ENCODE data around the gene INPP4A.

The INPP4A gene

DNA sequence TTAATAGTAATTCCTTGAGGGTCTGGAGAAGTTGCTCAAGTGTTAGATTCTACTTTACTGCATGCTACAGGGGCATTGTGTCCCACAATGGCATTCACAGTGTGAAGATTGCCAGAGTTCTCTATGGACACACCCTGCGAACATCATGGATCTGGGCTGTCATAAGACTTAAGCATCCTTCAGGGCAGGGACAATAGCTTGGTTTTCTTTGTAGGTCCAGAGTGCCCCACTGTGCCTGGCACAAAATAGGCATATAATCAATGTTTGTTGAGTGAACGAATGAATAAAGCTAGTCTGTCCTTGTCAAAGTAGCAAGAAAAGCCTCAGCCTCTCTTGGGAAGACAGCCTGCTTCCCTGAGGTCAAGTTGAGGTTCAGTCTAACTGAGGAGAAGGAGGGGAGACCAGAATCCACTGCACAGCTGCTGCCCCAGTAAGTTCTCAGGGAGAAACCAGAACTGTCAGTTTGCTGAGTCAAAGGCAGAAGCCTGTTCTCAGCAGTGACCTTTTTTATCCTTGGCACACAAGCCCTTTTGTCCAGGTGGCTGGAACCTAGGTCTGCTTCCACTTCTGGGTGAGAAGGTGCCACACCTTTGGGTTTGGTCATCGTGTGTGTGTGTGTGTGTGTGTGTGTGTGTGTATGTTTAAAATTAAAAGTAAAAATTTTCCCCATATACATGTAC is 15.0 kb downstream of the INPP4A start:
- TF ChIP-seq, protein P1, sequence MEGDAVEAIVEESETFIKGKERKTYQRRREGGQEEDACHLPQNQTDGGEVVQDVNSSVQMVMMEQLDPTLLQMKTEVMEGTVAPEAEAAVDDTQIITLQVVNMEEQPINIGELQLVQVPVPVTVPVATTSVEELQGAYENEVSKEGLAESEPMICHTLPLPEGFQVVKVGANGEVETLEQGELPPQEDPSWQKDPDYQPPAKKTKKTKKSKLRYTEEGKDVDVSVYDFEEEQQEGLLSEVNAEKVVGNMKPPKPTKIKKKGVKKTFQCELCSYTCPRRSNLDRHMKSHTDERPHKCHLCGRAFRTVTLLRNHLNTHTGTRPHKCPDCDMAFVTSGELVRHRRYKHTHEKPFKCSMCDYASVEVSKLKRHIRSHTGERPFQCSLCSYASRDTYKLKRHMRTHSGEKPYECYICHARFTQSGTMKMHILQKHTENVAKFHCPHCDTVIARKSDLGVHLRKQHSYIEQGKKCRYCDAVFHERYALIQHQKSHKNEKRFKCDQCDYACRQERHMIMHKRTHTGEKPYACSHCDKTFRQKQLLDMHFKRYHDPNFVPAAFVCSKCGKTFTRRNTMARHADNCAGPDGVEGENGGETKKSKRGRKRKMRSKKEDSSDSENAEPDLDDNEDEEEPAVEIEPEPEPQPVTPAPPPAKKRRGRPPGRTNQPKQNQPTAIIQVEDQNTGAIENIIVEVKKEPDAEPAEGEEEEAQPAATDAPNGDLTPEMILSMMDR (IDR thresholded peaks at IDR 0.05), result no peak
- no peak for DNase-seq
- peaks cover 7% of the 10 kb centered on the region for H3K27me3 Mint-ChIP-seq (ENCODE audit: low read depth, poor library complexity)
- peaks cover 42% of the 10 kb centered on the region for H3K4me1 Mint-ChIP-seq
- peaks cover 19% of the 10 kb centered on the region for H3K36me3 Mint-ChIP-seq (ENCODE audit: low read depth)
- H3K9me3 Mint-ChIP-seq, result no peaks in the 10 kb centered on the region
- peak overlapping the region; percentile 87 for H3K27ac Mint-ChIP-seq
- H3K4me3 Mint-ChIP-seq, result no peak overlapping the region

DNA sequence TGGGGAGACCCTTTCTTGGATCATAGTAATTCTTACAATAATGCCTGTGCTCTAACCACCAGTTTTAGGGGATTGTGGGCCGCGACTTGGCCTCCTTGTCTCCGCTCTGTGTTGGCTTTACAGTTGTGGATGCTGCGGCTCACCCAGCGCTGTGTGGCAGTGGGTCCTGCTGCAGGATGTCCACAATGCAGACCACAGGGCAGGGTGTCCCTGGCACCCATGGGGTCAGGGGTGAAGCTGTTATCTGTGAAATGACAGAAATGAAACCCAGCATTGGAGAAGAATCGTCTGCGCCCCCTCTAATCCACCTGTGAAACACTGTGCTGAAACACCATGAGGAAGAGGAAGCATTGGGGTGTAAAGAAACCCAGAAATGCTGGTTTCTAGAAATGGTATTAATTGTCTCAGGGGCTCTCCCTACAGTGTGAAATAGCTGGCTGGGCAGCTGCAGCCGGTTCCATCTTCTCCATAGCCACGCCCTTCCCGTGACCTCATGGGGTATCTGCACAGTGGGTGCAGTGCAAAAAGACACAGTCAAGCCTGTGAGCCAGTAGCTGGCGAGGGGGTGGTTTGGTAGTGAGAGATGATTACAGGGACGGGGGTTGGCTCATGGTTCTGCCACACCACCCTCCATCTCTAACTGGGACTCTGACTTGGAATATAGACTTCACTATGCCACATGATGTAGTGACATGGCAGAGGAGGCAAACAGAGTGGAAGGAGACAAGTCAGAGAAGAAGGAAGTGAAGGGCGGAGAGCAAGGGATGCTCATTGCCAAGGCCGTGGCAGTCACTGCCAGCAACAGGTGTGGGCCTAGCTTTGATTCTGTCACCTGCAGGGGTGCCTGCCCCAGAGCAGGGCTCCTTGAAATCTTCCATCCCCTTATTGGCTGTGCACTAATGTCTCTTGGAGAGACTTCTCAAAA is 16.2 kb downstream of the INPP4A start:
- Mint-ChIP-seq H3K4me1 (peaks cover 36% of the 10 kb centered on the region), H3K4me3 (no peak overlapping the region), H3K9me3 (no peaks in the 10 kb centered on the region), H3K27ac (peak overlapping the region; percentile 52), H3K36me3 (ENCODE audit: low read depth) (peaks cover 25% of the 10 kb centered on the region), H3K27me3 (ENCODE audit: low read depth, poor library complexity) (peaks cover 7% of the 10 kb centered on the region)
- TF ChIP-seq, protein P1 (IDR thresholded peaks at IDR 0.05), result no peak
- DNase-seq, result no peak

DNA sequence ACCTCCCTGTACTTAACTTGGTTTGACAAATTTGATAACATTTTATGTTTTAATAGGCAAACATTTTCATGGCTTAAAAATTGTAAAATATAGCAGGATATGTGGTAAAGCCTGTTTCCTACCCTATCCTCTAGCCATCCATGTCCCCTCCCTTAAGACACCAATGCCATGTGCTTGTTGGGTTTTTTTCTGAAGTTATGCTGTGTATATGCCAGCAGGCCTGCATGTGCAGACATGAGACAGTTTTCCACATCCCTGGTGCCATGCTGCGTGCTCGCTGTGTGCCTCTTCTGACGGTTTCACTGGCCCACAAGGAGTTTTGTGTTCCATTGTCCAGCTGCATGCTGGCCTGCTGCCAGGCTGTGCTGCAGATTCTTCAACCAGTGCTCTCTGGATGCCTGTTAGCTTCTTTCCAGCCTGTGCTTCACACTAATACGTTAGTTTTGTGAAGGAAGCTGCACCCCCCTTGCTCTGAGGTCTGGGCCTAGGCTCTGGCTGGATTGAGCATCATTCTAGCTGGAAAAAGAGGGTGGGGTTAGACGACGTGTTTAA is 16.9 kb downstream of the INPP4A start:
- peaks cover 7% of the 10 kb centered on the region for H3K27me3 Mint-ChIP-seq (ENCODE audit: low read depth, poor library complexity)
- peaks cover 41% of the 10 kb centered on the region for H3K4me1 Mint-ChIP-seq
- DNase-seq, result no peak
- H3K9me3 Mint-ChIP-seq, result no peaks in the 10 kb centered on the region
- H3K36me3 Mint-ChIP-seq (ENCODE audit: low read depth), result peaks cover 22% of the 10 kb centered on the region
- no peak overlapping the region for H3K4me3 Mint-ChIP-seq
- TF ChIP-seq, protein P1 (IDR thresholded peaks at IDR 0.05), result no peak
- H3K27ac Mint-ChIP-seq, result no peak overlapping the region

DNA sequence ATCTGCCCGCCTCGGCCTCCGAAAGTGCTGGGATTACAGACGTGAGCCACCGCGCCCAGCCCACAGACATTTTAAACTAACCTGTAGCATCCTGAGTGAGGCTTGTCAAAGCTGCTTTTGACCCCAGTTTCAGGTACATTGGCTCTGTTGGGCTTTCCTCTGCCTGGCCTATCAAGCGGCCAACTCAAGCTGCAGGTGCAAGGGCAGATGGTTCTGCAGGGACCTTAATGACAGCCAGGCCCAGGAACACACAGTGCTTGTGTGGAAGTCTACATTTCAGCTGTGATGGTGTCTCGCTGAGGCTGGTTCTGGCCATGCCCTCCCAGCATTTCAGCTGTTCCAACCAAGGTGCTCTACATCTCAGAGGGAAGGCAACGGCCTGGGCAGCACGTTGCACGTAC is 18.4 kb downstream of the INPP4A start:
- Mint-ChIP-seq H3K4me1 (peaks cover 51% of the 10 kb centered on the region), H3K4me3 (no peak overlapping the region), H3K36me3 (ENCODE audit: low read depth) (peaks cover 29% of the 10 kb centered on the region), H3K27ac (peak overlapping the region; percentile 69), H3K27me3 (ENCODE audit: low read depth, poor library complexity) (peaks cover 7% of the 10 kb centered on the region), H3K9me3 (no peaks in the 10 kb centered on the region)
- DNase-seq, result no peak
- TF ChIP-seq, protein P1 (IDR thresholded peaks at IDR 0.05), result no peak

DNA sequence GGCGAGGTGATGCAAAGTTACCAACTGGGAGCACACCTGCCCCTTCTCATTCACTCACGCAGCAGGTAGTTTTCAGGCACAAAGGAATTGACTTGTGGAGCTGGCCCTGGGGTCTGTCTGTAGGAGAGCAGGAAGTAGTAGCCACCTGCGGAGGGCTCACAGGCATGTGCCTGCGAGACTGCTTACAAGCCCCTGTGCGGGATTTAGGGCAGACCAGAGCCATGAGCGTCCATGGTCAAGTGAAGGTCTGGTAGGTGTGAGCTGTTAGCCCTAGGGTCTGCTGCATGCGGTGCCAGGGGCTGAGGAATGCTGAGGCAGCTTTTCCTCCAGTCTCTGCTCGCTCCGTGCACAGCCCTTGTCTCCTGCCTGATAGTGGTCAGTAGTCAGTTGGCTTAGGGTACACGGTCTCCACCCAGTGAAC is 18.9 kb downstream of the INPP4A start:
- Mint-ChIP-seq H3K9me3 (no peaks in the 10 kb centered on the region), H3K4me3 (no peak overlapping the region), H3K27me3 (ENCODE audit: low read depth, poor library complexity) (peaks cover 7% of the 10 kb centered on the region), H3K36me3 (ENCODE audit: low read depth) (peaks cover 26% of the 10 kb centered on the region), H3K4me1 (peaks cover 49% of the 10 kb centered on the region), H3K27ac (peak overlapping the region; percentile 69)
- TF ChIP-seq, protein P1 (IDR thresholded peaks at IDR 0.05), result no peak
- no peak for DNase-seq

Data from nephron progenitor cell (in vitro differentiated cells).